ENCODE results near the gene GPR137B.
A peak's percentile ranks its signal among the peaks of the same experiment; 100 is the strongest.

GPR137B gene

GRCh38 chr1:236117710-236118109 is 24.6 kb upstream of the GPR137B start:
- no peak for DNase-seq

DNA sequence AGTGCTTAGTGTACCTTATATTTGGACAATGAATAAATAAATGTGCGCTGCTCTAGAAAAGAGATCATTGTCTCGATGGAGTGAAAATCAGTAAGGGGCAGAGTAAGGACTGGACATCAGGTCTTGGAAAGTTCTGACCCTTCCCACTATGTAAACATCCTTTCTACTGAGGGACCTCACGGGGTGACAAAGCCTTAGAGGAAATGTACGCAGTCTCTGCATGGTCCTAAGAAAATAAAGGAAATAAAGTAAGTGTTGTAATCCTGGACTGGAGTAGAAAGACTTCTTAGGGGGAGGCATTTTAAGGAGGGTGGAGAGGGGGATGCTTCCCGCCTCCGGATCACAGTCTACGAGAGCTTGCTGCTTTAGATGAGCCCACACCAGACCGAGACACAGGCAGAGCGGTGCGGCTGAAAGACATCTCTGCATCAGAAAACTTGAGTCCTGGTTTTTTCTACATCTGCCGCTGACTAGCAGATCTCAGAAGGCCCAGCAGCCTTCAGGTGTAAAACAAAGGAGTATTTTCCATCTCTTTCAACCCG is 22.3 kb upstream of the GPR137B start:
- DNase-seq: peak; percentile 33

DNA sequence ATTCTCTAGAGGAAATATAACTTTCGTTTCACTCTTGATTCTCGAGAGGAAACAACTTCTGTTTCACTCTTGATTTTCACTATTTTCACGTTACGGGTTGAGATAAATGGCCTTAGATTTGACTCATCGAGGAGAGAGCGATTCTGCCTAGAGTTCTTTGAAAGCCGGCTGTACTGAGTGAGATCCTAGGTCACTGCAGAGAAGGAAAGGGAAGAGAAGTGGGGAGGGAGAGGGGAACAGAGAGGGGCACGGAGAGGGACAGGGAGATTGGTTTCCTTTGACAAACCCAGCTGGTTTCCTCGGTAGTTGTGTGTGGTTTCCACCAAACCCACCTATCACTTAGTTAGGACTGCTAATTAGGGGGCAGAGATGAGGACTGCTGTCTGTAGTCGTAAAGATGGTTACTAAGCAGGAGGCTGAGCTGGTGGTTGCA is 21.6 kb upstream of the GPR137B start:
- DNase-seq: peak; percentile 76

GRCh38 chr1:236122176-236122575 is 20.2 kb upstream of the GPR137B start:
- DNase-seq: peak; percentile 32

- DNase-seq: no peak
Measured at GRCh38 chr1:236123563-236123962, 18.8 kb upstream of the GPR137B start.

- DNase-seq: no peak
Measured at GRCh38 chr1:236124965-236125364, 17.4 kb upstream of the GPR137B start.

- DNase-seq: no peak
Measured at GRCh38 chr1:236127045-236127444, 15.3 kb upstream of the GPR137B start.

DNA sequence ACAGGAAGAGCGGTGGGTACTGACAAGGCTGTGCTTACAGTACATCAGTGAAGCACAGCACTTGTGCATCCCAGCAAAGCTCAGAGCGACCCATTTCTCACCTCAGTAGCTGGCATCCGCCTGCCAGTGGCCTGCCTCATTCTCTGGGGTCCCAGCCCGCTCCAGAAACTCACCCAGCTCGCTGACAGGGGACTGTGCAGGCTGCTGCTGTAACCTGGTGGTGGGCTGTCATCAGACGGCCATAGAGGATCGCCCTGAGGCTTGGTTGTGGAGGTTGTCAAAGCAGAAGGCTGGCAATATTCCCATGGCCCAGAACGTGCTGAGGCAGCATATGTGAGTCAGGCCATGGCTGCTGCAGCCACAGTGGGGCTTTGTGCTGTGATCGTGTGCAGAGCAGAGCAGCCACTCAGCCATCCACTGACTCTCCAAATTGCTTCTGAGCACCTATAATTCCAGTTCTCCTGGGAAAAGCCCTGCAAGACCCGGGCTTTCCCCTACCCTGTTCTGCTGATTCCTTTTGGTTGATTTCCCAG is 13.6 kb upstream of the GPR137B start:
- no peak for DNase-seq

GRCh38 chr1:236129306-236129705 is 13.0 kb upstream of the GPR137B start:
- no peak for DNase-seq

GRCh38 chr1:236130372-236130771 is 12.0 kb upstream of the GPR137B start:
- DNase-seq: no peak

DNA sequence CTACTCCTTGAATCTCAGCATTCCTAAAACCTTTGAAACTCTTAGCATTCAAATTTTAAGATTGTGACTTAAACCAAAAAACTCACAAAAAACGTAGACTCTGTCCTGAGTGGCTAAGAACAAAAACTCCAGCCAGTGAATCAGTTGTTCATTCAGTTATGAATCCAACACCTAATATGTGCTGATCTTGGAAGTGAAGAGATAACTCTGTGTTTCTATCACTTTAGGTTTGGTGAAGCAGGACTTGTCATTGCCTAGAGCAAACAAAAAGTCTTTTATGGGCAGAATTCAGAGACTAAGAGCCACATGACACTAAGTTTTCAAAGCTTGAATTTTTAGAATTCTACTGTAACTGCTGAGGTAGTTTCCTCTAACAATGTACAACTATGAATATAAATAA is 10.4 kb upstream of the GPR137B start:
- DNase-seq: no peak

- DNase-seq: no peak
Measured at GRCh38 chr1:236132420-236133046, 9.8 kb upstream of the GPR137B start.

DNA sequence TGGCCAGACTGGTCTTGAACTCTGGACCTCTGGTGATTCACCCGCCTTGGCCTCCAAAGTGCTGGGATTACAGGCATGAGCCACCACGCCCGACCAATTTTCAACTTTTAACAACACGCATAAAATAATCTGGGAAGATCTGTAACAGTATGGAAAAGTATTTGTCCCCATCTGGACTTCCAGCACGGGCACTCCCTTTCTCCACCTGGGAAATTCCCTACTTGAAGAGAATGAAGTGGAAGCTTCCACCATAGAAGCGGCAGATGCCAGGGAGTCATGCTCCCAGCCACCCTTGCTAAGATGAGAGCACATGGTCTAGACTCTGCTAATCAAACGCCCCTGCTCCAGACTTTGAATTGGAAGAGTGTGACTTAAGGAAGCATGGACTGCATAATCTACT is 9.0 kb upstream of the GPR137B start:
- DNase-seq: no peak

DNA sequence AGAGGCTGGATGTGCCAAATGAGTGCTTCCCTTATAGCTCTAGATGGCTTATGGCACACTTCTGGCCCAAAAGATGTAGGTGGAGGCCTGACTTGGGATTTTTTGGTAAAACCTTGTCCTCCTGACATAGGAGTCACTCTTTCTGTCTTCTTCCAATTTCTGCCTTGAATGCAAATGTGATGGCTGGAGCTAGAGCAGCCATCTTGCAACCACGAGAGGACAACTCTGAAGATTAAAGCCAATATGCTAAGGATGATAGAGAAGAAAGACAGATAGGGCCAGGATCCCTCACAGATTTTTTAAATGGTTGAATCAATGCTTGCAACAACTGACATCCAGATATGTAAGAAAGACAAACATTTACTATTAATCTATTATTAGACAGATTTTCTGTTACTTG is 8.5 kb upstream of the GPR137B start:
- DNase-seq: no peak

- no peak for DNase-seq
Measured at GRCh38 chr1:236137285-236137852, 5.0 kb upstream of the GPR137B start.

- DNase-seq: no peak
Measured at GRCh38 chr1:236139495-236139894, 2.8 kb upstream of the GPR137B start.

GRCh38 chr1:236140705-236141446 is 1.5 kb upstream of the GPR137B start:
- DNase-seq: no peak

DNA sequence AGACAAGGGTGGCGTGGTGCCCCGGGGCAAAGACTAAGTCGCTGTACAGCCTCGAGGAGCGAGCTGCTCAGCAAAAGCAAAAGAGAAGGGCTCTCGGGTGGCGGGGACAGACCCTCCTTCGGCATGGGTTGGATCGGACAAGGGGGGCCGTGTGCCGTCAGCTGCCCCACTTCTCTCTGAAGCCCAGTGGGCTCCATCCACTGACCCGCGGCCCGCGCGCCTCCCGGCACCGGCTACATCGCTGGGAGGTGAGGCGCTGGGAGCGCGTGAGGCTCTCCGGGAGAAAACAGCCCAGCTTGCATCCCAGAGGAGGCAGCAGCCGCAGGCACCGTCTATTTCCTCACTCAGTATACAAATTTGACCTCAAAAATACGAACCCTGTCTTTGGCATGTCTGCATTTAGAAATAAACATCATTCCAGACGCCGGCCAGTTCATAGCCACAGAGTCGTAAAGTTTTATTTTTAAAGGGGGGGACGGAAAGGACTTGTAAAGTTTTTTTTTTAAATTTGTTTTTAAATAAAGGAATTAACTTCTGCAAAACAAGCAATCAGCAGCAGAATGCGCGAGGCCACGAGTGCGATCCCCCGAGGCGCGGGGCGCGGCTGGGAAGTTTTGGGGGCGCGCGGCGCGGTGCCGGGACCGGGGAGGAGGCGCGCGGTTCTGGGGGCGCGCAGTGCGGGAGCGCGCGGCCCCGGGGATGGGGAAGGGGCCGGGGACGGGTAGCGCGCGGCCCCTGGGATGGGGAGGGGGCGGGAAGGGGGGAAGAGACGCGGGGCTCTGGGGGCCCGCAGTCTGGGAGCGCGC is 689 bp upstream of the GPR137B start:
- DNase-seq: peak; percentile 35

GRCh38 chr1:236143104-236143948 is 987 bp downstream of the GPR137B start:
- DNase-seq: peak; percentile 68

- DNase-seq: peak; percentile 29
Measured at GRCh38 chr1:236144033-236144432, 1.7 kb downstream of the GPR137B start.

DNA sequence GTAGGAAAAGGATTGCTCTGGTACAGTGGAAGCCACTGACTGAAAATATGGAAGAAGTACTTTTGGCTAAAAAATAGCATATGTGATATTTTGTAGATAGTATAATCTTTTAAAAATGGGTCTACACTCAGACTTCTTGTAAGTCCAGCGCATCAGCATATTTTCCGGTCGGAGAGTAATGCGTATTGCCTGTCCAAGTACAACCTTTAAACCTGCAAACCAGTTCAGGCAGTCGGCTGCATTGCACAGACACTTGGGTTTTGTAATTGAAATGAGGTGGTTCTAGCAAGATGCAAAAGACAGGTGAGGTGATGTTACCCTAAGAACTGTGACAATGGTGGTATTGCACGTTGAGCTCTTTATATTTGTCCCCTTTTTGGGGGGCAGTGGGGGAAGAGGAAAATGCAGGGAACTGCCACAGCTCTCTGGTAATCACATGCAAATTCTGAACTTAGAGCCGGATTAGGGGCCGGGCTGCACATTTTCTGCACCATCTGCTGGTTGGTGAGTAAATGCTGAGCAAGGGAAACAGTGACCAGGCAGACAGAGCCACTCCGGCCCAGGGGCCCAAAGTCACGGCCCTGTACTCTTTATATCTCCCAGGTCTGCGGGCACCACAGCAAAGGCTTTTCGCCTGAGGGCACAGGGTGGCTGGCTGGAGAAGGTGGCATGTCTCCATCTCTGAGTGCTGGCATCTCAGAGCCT is 2.3 kb downstream of the GPR137B start:
- DNase-seq: peak; percentile 27
